HG03439 (cell line): Measurements from ENCODE around the gene TMEM253.

ENCODE experiments used
- ATAC-seq: cut with Tn5 transposase; IDR thresholded peaks from one replicate; pipeline ENCODE4 v1.9.1; 2021; ENCODE audit warnings: mild to moderate bottlenecking, moderate library complexity; ENCODE audit not compliant: unreplicated experiment

The TMEM253 gene

DNA sequence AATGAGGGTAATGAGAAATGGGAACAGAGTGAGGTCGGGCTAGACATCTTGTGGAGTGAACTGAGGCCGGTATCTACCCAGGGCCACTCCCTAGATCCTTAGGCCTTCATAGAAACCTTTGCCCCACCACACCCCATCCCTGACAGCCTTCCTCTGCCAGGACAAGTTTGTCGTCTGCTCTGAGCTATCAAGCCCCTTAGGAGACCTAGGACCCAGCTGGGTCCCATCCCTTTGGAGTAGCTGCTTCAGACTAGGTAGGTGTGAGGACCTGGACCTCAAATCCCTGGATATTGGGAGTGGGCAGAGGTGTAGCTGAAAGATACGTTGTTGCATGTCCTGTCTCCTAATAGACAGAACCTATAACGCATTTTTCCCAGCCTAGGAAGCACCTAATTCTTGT is at the start of gene TMEM253:
Gene TMEM253 (plus strand): TSS at position 136 of the 400 bp plus-strand sequence. CDS start 278 bp downstream, outside the sequence.
- ATAC-seq, result no peak

GRCh38 chr14:21053184-21054122 is 47.4 kb upstream of the TMEM253 start:
- ATAC-seq, result no peak

- no peak for ATAC-seq
Observed at GRCh38 chr14:21054123-21054767, 46.6 kb upstream of the TMEM253 start.

GRCh38 chr14:21054768-21055145 is 46.1 kb upstream of the TMEM253 start:
- ATAC-seq, result no peak

DNA sequence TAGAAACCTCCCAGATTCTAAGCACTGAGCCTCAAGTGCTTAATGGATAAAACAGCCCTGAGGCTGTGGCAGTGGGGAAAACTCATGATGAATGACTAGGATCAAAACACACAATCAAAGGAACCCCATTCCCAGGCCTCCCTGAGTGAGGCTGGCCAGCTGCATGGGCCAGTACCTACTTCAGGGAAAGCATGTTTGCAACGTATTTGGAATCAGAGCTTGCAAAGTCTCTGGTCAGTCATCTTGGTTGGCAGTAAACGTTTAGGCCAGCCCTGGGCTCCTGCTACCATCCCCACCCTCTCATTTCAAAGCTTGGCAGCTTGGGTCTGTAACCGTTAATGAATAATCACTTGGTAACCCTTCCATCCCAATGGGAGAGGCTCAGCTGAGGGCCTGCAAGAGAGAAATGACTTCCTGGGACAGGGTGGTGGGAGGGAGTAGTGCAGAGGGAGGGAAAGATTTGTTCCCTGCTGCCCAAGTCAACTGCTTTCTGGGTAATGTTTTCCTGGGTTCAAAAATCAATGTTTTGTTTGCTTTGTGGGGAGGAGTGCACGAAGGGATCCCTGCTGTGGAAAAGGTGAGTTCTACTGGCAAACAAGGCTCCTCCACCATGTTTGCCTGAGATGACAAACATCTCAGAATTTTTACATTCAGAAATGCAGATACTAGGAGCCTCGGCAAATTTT is 45.3 kb upstream of the TMEM253 start:
- ATAC-seq, result no peak

DNA sequence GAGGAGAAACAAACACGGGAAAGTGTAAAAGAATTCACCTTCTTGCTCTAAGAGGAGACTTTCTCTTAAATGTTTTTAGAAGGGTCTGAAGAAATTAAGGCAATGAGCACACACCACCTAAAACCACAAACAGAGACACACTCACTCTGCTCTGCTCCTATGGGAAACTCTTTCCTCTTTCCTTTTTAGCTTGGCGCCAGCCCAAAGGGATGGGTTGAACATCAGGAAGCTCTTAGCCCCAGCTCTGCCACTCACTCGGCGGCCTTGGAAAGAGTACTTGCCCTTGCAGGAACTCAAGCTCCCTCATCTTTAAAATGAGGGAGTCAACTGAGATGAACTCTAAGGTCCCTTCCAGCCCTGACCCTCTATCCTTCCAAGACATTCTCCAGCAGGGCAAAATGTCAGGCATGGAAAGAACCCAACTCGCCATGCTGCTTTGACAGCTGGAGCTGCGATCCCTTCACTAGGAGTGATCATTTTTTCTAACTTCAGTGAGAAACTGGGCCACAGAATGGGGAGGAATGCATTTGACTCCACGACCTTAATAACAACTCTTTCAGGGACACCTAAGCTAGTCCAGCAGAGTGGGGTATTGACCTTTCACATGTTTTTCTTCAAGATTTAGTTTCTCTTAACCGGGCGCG is 44.2 kb upstream of the TMEM253 start:
- no peak for ATAC-seq

- no peak for ATAC-seq
Observed at GRCh38 chr14:21057803-21058675, 42.8 kb upstream of the TMEM253 start, which contains the start of gene RNASE8. RNASE8 (plus strand) TSS chr14:21057822; CDS start chr14:21057893, 71 bp downstream.

GRCh38 chr14:21058903-21059302 is 42.0 kb upstream of the TMEM253 start:
- ATAC-seq, result no peak

GRCh38 chr14:21059842-21060613 is 40.8 kb upstream of the TMEM253 start:
- no peak for ATAC-seq

DNA sequence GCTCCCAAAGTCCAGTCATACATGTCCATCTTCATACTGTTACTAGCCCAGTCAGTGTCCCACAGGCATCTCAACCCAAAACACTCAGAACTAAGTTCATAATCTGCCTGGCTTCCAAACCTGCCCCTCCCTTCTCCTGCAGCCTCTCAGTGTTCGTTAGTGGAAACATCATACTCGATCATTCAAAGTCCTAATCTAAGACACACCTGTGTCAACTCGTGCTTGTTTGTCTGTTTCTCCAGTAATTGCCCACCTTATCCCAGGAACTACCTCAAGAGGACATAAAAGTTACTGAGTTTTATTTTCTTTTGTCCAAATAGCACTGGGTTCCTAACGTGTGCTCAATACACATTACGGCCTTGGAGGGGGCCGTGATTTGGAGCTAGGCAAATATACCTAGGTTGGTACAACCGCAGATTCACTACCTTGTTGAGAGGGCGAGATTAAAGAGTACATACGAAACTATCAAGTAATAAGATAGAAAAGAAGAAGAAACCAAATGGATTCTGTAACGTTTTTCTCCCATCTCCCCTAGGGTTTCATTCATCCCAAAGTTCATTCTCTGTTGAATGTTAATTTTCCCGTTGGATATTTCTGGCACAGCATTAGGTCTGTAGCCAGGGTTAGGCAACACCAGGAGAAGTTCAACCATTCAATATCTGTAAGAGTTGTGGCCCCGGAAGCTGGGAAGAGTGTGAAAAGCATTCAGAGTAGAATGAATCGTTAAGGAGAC is 40.1 kb upstream of the TMEM253 start:
- no peak for ATAC-seq

DNA sequence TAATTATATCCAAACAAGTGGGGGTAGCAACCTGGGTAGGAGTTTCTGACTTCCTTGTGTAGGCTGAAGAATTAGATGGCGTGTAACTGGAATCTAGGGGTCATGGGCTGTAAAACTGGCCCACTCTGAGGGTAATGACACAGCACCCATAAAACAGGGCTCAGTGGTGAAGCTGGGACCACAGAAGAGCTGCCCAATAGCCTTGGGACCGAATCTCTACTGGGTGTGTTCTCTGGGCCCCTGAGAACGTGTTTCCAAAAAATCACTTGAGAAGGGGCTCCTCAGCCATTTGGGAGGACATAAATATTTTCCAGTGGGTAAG is 39.6 kb upstream of the TMEM253 start:
- no peak for ATAC-seq

DNA sequence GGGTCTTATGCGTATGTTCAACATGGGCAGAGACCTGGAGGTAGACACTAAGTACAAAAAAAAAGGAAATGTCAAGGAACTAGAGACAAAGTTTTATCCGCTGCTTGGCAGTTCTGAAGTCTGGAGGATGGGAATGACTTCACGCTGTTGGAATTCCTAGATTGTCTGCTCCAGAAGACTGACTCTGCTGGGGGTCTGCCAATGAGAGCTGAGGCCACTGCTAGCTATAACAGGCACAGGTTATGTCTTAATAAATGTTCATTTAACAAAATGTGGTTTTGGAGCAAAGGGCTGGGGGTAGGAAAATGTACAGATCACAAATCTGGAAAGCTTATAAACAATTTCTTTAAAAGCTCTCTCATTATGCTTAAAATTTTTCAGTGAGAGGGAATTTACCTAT is 37.4 kb upstream of the TMEM253 start:
- ATAC-seq, result no peak

GRCh38 chr14:21066882-21067502 is 33.9 kb upstream of the TMEM253 start:
- no peak for ATAC-seq

GRCh38 chr14:21068521-21069387 is 32.1 kb upstream of the TMEM253 start:
- no peak for ATAC-seq

GRCh38 chr14:21069388-21070082 is 31.3 kb upstream of the TMEM253 start:
- ATAC-seq, result no peak

DNA sequence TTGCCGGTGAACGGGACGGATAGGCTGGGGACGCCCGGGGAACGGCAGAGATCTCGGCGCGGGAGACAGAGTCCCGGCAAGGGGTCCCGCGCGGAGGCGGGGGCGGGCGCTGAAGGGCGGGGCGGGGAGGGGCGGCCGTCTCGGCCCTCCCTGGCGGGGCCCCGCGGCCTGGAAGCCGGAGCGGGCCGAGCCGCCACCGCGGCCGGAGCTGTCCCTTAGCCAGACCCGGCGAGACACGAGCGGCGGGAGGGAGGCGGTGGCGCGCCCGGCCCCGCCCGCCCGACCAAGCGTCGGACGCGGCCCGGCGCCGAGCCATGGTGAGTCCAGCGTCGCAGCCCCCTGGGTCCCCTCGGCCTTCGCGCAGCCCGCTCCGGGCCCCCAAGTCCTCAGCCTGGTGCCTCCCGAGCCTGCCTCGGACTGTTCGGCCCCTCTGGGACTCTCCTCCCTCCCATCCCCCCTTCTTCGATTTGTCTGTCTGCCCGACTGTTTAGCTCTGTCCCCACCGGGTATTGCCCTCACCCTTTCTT is 30.7 kb upstream of the TMEM253 start, which contains the start of gene ARHGEF40:
Gene ARHGEF40 (plus strand): TSS at position 222 of the 527 bp plus-strand sequence. CDS start 93 bp downstream, at position 315.
- peak; percentile 25 for ATAC-seq
